Endodermal cell (in vitro differentiated cells): ENCODE data around the gene SEC14L3. TPM values are rescaled to one million over a fixed set of nuclear protein-coding genes. Genes with fewer than 3 reads are reported as not detected.

Experiments
- DNase-seq: peaks from one replicate; pipeline ENCODE4 v3.0.0-alpha.2; 2017
- H3K27ac ChIP-seq: 2 replicates; pipeline ENCODE4 v1.5.1; 2013; ENCODE audit warnings: mild to moderate bottlenecking, low read depth, low read length, moderate library complexity
- H3K27me3 ChIP-seq: 2 replicates; pipeline ENCODE4 v1.6.1; 2013; ENCODE audit warnings: mild to moderate bottlenecking, low read length, moderate library complexity; ENCODE audit not compliant: insufficient read depth, control insufficient read depth, poor library complexity, severe bottlenecking
- H3K36me3 ChIP-seq: 2 replicates; pipeline ENCODE4 v1.7.0; 2013; ENCODE audit warnings: mild to moderate bottlenecking, low read length, moderate library complexity; ENCODE audit not compliant: control insufficient read depth, insufficient read depth
- H3K4me1 ChIP-seq: one replicate; pipeline ENCODE4 v1.7.0; 2013; ENCODE audit warnings: low read length; ENCODE audit not compliant: control insufficient read depth, insufficient read depth
- H3K4me3 ChIP-seq: 2 replicates; pipeline ENCODE4 v1.5.1; 2013; ENCODE audit warnings: mild to moderate bottlenecking, low read length, moderate library complexity
- H3K9ac ChIP-seq: 2 replicates; pipeline ENCODE4 v1.6.1; 2013; ENCODE audit warnings: mild to moderate bottlenecking, low read length, moderate library complexity; ENCODE audit not compliant: poor library complexity, severe bottlenecking; ENCODE audit errors: extremely low read depth
- H3K9me3 ChIP-seq: 2 replicates; pipeline ENCODE4 v1.6.1; 2013; ENCODE audit warnings: mild to moderate bottlenecking, low read length, moderate library complexity; ENCODE audit not compliant: control insufficient read depth
- H3K27ac Mint-ChIP-seq: 2 replicates; pipeline ENCODE4 v1.8.0; 2020; ENCODE audit warnings: mixed read lengths
- H3K27me3 Mint-ChIP-seq: 2 replicates; pipeline ENCODE4 v1.8.0; 2021; ENCODE audit warnings: mild to moderate bottlenecking, mixed read lengths; ENCODE audit not compliant: insufficient read depth
- H3K36me3 Mint-ChIP-seq: 2 replicates; pipeline ENCODE4 v1.8.0; 2020; ENCODE audit warnings: low read depth, mixed read lengths
- H3K4me1 Mint-ChIP-seq: 2 replicates; pipeline ENCODE4 v1.8.0; 2020; ENCODE audit warnings: mixed read lengths
- H3K4me3 Mint-ChIP-seq: 2 replicates; pipeline ENCODE4 v1.8.0; 2020; ENCODE audit warnings: mild to moderate bottlenecking, moderate library complexity, mixed read lengths
- H3K9me3 Mint-ChIP-seq: 2 replicates; pipeline ENCODE4 v1.8.0; 2020; ENCODE audit warnings: mild to moderate bottlenecking, mixed read lengths
- WGBS, 2 experiments: methylation state at CpG; one replicate each; pipeline versions ENCODE4 v1.1.5 to v1.1.7; 2013; ENCODE audit warnings: missing lambda C conversion rate in 2 of 2, mixed read lengths in 1 of 2; ENCODE audit not compliant: insufficient coverage in 1 of 2, insufficient read length in 1 of 2; 5-methylcytosine and 5-hydroxymethylcytosine counted together
- total RNA-seq, 2 donors: library from RNA; stranded (reverse); fragmentation: NEBNext Ultra II Directional in 1 of 2; extraction: Animal tissue kit (Norgen Biotek cat#: 25700) in 1 of 2; gene quantifications; 2 replicates in 1 of 2; 3 replicates in 1 of 2; pipeline ENCODE4 v1.2.1, GENCODE V29; 2021
- TF ChIP-seq, protein P1 (sequence below): fragments of 200-600 bp; sonication (generic); conservative IDR thresholded peaks from 2 replicates; pipeline ENCODE4 v1.5.0; 2021; ENCODE audit warnings: antibody characterized with exemption, mild to moderate bottlenecking

The SEC14L3 gene
- total RNA-seq, 2 donors from 2014 or later: not detected

DNA sequence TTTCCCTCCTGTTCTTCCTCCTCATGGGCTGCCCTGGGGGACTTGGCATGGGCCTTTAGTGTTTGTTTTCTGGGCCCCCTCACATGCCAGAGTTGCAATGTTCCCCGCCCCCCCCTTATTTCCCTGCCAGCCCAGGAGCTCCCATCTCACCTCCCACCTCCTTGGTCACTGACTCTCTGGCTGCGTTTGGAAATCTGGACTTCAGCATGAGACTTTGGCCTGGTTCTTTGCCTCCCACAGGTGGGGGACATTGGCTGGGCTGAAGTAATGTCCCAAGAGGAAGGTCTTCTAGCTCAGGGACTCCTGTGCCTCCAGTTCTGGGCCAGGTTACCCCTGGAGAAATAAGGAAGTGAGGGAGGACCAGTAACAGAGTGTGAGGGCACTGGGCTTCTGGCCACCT, 39.3 kb downstream of the SEC14L3 start:
- Histone ChIP-seq H3K9ac (no peak overlapping the region), H3K4me3 (no peak overlapping the region), H3K9me3 (no peaks in the 10 kb centered on the region), H3K36me3 (peaks cover 8% of the 10 kb centered on the region), H3K4me1 (no peaks in the 10 kb centered on the region), H3K27ac (no peak overlapping the region), H3K27me3 (no peaks in the 10 kb centered on the region)
- no peaks in the 10 kb centered on the region for H3K9me3 Mint-ChIP-seq
- no peak for DNase-seq
- no peak overlapping the region for H3K27ac Mint-ChIP-seq
- peaks cover 5% of the 10 kb centered on the region for H3K36me3 Mint-ChIP-seq
- TF ChIP-seq, protein P1, sequence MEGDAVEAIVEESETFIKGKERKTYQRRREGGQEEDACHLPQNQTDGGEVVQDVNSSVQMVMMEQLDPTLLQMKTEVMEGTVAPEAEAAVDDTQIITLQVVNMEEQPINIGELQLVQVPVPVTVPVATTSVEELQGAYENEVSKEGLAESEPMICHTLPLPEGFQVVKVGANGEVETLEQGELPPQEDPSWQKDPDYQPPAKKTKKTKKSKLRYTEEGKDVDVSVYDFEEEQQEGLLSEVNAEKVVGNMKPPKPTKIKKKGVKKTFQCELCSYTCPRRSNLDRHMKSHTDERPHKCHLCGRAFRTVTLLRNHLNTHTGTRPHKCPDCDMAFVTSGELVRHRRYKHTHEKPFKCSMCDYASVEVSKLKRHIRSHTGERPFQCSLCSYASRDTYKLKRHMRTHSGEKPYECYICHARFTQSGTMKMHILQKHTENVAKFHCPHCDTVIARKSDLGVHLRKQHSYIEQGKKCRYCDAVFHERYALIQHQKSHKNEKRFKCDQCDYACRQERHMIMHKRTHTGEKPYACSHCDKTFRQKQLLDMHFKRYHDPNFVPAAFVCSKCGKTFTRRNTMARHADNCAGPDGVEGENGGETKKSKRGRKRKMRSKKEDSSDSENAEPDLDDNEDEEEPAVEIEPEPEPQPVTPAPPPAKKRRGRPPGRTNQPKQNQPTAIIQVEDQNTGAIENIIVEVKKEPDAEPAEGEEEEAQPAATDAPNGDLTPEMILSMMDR: no peak
- WGBS, 2 experiments: 70% methylated on average over 2 of the region's 2 CpGs; no CpG with 5 or more reads in 1 of the 2 experiments
- no peaks in the 10 kb centered on the region for H3K27me3 Mint-ChIP-seq
- H3K4me1 Mint-ChIP-seq: no peaks in the 10 kb centered on the region
- no peak overlapping the region for H3K4me3 Mint-ChIP-seq

- no peaks in the 10 kb centered on the region for H3K27me3 ChIP-seq
- Mint-ChIP-seq H3K9me3 (no peaks in the 10 kb centered on the region), H3K27me3 (no peaks in the 10 kb centered on the region), H3K4me1 (no peaks in the 10 kb centered on the region), H3K36me3 (peaks cover 9% of the 10 kb centered on the region), H3K4me3 (no peak overlapping the region), H3K27ac (no peak overlapping the region)
- H3K9ac ChIP-seq: no peak overlapping the region
- no peak overlapping the region for H3K27ac ChIP-seq
- H3K4me1 ChIP-seq: no peaks in the 10 kb centered on the region
- H3K36me3 ChIP-seq: peaks cover 12% of the 10 kb centered on the region
- H3K9me3 ChIP-seq: no peaks in the 10 kb centered on the region
- WGBS, 2 experiments: 80 to 91% methylated on average over 2 to 4 of the region's 4 CpGs
- TF ChIP-seq, protein P1: no peak
- peak; percentile 54 for DNase-seq
- no peak overlapping the region for H3K4me3 ChIP-seq
Observed at GRCh38 chr22:30432096-30432495, 39.7 kb downstream of the SEC14L3 start.

DNA sequence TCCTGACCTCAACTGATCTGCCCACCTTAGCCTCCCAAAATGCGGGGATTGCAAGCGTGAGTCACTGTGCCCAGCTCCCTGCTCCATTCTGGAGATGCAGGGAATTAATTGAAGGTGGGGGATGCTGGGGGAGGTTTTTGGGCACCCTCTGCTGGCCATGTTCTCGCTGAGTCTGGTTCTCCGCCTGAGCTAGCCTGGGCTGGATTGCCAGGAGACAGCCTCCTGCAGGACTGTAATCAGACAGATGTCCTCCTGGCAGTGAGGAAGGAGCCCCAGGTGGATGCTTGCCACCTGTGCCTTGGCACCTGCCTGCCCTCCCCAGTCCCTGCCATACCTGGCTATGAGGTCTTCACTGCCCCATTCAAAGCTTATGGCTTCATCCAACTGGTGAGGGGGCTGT, 40.9 kb downstream of the SEC14L3 start:
- Mint-ChIP-seq H3K27me3 (no peaks in the 10 kb centered on the region), H3K27ac (no peak overlapping the region), H3K9me3 (no peaks in the 10 kb centered on the region), H3K36me3 (peaks cover 12% of the 10 kb centered on the region), H3K4me3 (no peak overlapping the region), H3K4me1 (peaks cover 4% of the 10 kb centered on the region)
- no peak overlapping the region for H3K4me3 ChIP-seq
- no peaks in the 10 kb centered on the region for H3K4me1 ChIP-seq
- WGBS, 2 experiments: 83% methylated on average over 4 of the region's 4 CpGs; no CpG with 5 or more reads in 1 of the 2 experiments
- DNase-seq: peak; percentile 63
- no peak overlapping the region for H3K27ac ChIP-seq
- peaks cover 15% of the 10 kb centered on the region for H3K36me3 ChIP-seq
- TF ChIP-seq, protein P1: peak; percentile 43
- no peaks in the 10 kb centered on the region for H3K9me3 ChIP-seq
- H3K9ac ChIP-seq: no peak overlapping the region
- no peaks in the 10 kb centered on the region for H3K27me3 ChIP-seq
